Fibroblast of skin of scalp (primary cell): ENCODE measurements around the gene GPC6.

Experiments used
- DNase-seq: peaks from one replicate; pipeline ENCODE4 v3.0.0-alpha.2; 2013

GPC6 gene

GRCh38 chr13:93230261-93230855 is 3.8 kb downstream of the GPC6 start:
- DNase-seq, result peak; percentile 80

- DNase-seq, result no peak
These were observed 5.3 kb downstream of the GPC6 start for GRCh38 chr13:93231867-93232266.

- DNase-seq, result no peak
These were observed 7.4 kb downstream of the GPC6 start for GRCh38 chr13:93233997-93234416.

GRCh38 chr13:93234459-93234858 is 7.9 kb downstream of the GPC6 start:
- no peak for DNase-seq

- peak; percentile 70 for DNase-seq
These were observed 8.8 kb downstream of the GPC6 start for GRCh38 chr13:93235258-93236015.

- no peak for DNase-seq
These were observed 12.1 kb downstream of the GPC6 start for GRCh38 chr13:93238711-93239110.

- DNase-seq, result no peak
These were observed 16.9 kb downstream of the GPC6 start for GRCh38 chr13:93243375-93244063.

GRCh38 chr13:93244141-93244917 is 17.7 kb downstream of the GPC6 start:
- peak; percentile 63 for DNase-seq

GRCh38 chr13:93244918-93245280 is 18.3 kb downstream of the GPC6 start:
- DNase-seq, result peak; percentile 77

GRCh38 chr13:93246069-93246468 is 19.5 kb downstream of the GPC6 start:
- DNase-seq, result no peak

GRCh38 chr13:93248627-93249047 is 22.0 kb downstream of the GPC6 start:
- DNase-seq, result peak; percentile 50

GRCh38 chr13:93249364-93250306 is 23.0 kb downstream of the GPC6 start:
- DNase-seq, result peak; percentile 81

GRCh38 chr13:93254775-93255174 is 28.2 kb downstream of the GPC6 start:
- DNase-seq, result no peak

GRCh38 chr13:93256998-93257397 is 30.4 kb downstream of the GPC6 start:
- DNase-seq, result no peak

GRCh38 chr13:93259527-93260080 is 33.0 kb downstream of the GPC6 start:
- DNase-seq, result no peak

GRCh38 chr13:93260591-93260990 is 34.0 kb downstream of the GPC6 start:
- DNase-seq, result peak; percentile 40

GRCh38 chr13:93262729-93263345 is 36.2 kb downstream of the GPC6 start:
- peak; percentile 65 for DNase-seq

- DNase-seq, result no peak
These were observed 38.3 kb downstream of the GPC6 start for GRCh38 chr13:93264876-93265275.

GRCh38 chr13:93265800-93266199 is 39.2 kb downstream of the GPC6 start:
- no peak for DNase-seq

GRCh38 chr13:93266681-93267080 is 40.1 kb downstream of the GPC6 start:
- no peak for DNase-seq
